Astrocyte (in vitro differentiated cells and primary cell): ENCODE data around the gene SYTL3.

Source experiments
- CTCF ChIP-seq: IDR thresholded peaks from 2 replicates; pipeline ENCODE4 v1.5.1; 2011; ENCODE audit warnings: low read depth, mild to moderate bottlenecking, inconsistent platforms, low read length, moderate library complexity; ENCODE audit not compliant: insufficient read depth
- EZH2 ChIP-seq: IDR thresholded peaks from 2 replicates; pipeline ENCODE4 v1.6.1; 2012; ENCODE audit warnings: mild to moderate bottlenecking, low read length, inconsistent platforms; ENCODE audit not compliant: insufficient read depth

- TF ChIP-seq EZH2: no peak
- no peak for TF ChIP-seq CTCF
Observed at GRCh38 chr6:158737082-158737709, 87.3 kb downstream of the SYTL3 start.
